Endometrial microvascular endothelial cells (primary cell): Measurements from ENCODE around the gene ZFR. TPM values are rescaled to one million over a fixed set of nuclear protein-coding genes. Genes with fewer than 3 reads are reported as not detected.

Source experiments
- in situ Hi-C: cut with HindIII; loops from 2 replicates; pipeline ENCODE4 v1.10.0; 2017; ENCODE audit warnings: low sequenced_read_pairs, low pct_unique_long_range_greater_than_20kb; ENCODE audit errors: inconsistent ontology term
- total RNA-seq: library from RNA; depleted of rRNA; stranded (reverse); fragments of >200 nt; gene quantifications from one replicate; pipeline ENCODE4 v1.2.3, GENCODE V29; 2015; ENCODE audit errors: inconsistent ontology term

Gene ZFR
- 50.4 TPM for total RNA-seq

DNA sequence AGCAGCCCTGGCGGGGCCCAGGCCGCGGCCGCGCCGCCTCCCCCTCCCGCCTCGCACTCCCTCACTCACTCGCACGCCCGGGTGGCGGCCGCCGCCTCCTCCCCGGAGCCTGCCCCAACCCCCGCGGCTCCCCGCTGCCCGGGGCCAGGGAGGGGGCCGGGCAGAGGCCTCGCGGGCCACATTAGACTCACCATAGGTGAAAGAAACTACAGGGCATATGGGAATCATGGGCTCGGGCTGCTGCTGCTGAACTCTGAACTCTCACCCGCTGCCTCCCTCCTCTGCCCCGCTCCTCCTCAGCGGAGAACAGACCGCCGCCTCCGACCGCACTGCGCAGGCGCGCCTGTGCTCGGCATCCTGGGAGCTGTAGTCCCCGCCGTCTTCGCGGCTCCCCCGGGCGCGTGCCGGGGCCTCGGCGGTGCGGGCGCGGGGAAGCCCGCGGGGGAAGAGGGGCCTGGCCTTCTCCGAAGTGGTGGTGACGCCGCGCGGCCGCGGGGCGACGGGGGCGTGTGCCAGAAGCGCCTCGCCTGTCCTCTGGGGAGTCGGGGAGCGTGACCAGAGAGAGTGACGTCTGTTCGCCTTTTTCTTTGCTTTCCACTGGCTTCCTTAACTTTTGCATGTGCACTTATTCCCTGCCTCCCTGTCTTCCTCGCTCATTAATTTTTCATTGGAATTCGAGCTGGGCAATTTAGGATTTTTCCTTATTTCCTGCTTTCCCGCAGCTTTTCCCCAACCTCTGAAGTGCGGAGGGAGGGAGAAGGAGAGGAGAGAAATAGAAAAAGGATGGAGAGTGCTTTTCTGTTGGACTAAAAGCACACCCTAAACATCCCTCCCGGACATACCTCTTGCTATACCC, at the start of gene ZFR:
TSS of gene ZFR (minus strand) at position 310 of the 856 bp plus-strand sequence. CDS start at position 228, 82 bp downstream.
- in situ Hi-C loops = no loop called here

GRCh38 chr5:32490972-32491557, 46.5 kb upstream of the ZFR start:
- in situ Hi-C loops = loop anchor here (10.0 kb wide), 1 partner anchor 114 kb away; no protein-coding TSS in a partner anchor

GRCh38 chr5:32489791-32490562, 45.4 kb upstream of the ZFR start:
- in situ Hi-C loops = loop anchor here (10.0 kb wide), 1 partner anchor 115 kb away; no protein-coding TSS in a partner anchor

DNA sequence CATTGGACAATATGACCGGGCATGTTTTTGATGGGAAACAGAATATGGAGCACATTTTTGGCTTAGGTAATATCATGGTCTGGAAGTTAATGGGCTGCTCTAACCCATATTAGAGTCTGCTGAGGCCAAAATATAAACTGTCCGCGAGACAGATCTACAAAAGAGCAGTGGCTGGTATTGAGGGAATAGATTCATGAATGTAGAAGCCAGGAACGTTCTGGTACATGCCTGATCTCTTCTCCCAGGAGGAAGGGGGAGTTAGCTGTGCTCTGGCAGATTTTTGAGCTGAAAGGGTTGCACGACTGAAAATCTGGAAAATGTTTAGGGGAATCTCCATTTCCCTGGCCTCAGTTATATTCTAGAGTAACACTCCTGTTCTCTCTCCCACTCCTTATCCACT, 42.9 kb upstream of the ZFR start:
- in situ Hi-C loops = no loop called here

- in situ Hi-C loops = no loop called here
These were observed 42.5 kb upstream of the ZFR start for GRCh38 chr5:32487008-32487407.

DNA sequence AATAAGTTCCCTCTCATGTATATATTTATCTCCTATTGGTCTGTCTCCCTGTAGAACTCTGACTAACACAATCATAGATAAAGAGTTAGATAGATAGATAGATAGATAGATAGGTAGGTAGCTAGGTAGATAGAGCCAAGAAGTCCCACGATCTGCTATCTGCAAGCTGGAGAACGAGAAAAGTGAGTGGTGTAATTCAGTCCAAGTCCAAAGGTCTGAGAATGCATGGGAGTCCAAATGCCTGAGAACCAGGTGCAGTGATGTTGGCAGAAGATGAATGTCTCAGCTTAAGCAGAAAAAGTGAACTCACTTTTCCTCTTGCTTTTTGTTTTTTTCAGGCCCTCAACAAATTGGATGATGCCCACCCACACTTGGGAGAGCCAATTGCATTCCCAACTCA, 37.7 kb upstream of the ZFR start:
- in situ Hi-C loops = no loop called here

DNA sequence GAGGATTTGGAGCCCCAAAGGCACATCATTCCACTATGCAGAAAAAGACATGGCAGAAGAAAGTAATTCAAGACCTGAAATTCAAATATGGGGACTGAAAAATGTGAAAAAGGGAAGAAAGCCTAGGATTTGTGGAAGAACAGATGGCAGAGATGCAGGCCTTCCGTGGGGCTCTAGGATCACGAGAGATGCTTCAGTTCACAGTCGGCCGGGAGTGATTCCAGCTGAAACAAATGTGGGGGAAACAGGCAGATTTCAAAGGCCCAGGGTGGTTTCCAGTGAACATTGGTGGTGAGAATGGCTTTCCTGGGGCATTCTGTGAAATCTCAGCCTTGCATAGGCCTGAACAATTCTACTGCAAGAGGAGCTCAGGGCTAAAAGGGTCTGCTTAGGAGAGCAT, 34.6 kb upstream of the ZFR start:
- in situ Hi-C loops = no loop called here

GRCh38 chr5:32476891-32477290, 32.4 kb upstream of the ZFR start:
- in situ Hi-C loops = no loop called here

GRCh38 chr5:32475334-32476097, 31.0 kb upstream of the ZFR start:
- in situ Hi-C loops = no loop called here

DNA sequence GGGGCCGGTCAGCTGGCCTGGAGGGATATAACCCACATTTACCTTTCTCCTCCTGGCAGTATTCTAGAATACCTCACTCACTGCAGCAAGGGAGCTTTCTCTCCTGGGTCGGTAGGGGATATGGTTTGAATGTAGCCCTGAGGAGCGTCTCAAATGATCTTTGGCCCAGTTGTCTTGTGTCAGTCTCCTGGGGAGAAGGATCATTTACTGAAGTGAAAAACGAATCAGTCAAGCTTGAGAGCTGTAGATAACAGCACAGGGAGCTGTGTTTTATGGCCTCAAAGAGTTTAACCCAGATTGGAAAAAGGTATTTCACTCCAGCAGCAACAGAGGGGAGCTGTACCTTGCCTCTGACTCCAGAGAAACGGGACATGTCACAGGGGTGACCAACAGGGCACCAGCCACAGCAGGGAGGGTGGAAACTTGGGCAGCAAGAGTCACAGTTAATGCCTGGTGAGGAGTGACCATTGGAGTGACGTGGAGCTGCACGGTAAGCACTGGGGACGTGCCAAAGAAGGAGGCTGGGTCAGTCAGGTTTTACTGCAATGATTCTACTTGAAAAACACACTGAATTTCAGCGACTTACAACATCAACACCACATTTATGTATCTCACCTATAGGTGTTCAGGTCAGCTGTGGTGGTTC, 29.8 kb upstream of the ZFR start:
- in situ Hi-C loops = no loop called here

- in situ Hi-C loops = no loop called here
These were observed 28.5 kb upstream of the ZFR start for GRCh38 chr5:32473072-32473471.

- in situ Hi-C loops = no loop called here
These were observed 27.2 kb upstream of the ZFR start for GRCh38 chr5:32471784-32472183.

DNA sequence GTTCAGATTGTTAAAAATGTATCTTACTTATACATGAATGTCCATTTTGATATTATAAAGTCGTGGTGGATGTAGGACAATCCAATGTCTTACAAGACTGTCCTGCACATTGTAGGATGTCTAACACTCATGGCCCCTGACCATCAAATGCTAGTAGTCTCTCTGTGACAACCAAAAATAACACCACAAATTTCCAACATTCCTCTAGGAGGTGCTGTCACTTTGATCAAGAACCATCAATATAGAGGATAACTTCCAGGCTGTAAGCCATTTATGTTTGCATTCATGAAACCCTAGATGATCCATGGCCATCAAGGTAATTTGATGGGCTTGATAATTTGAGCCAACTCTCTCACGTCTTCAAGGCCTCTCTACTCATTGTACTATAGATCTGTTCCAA, 20.5 kb upstream of the ZFR start:
- in situ Hi-C loops = no loop called here

DNA sequence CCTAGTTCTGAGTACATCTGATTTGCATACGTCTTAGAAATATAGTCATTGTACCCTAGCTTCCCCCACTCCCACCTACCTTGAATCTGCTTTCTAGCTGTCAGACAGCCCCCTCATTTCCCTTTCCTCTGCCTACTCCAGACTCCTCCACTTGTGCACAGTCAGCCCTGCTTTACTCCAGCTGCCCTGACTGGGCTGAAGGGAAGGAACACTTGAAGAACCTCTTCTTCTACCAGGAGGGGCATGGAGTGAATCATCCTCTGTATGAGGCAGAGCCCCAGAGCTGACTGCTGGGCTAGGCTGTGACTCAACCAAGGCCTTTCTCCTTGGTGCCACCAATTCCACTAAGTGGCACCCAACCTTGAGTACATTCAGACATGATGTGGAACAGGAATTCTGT, 18.1 kb upstream of the ZFR start:
- in situ Hi-C loops = no loop called here

- in situ Hi-C loops = no loop called here
These were observed 17.0 kb upstream of the ZFR start for GRCh38 chr5:32461441-32462120.

GRCh38 chr5:32460702-32461101, 16.2 kb upstream of the ZFR start:
- in situ Hi-C loops = no loop called here

DNA sequence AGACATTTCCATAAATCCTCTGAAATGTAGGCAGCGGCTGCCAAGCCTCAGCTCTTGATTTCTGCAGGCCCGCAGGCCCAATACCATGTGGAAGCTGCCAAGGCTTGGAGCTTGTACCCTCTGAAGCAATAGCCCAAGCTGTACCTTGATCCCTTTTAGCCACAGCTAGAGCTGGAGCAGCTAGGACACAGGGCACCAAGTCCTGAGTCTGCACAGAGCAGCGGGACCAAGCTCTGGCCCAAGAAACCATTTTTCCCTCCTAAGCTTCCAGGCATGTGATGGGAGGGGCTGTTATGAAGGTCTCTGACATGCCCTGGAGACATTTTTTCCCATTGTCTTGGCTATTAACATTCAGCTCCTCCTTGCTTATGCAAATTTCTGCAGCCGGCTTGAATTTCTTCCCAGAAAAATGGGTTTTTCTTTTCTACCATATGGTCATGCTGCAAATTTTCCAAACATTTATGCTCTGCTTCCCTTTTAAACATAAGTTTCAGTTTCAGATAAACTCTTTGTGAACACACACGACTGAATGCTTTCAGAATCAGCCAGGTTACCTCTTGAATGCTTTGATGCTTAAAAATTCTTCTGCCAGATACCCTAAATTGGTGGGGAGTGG, 14.4 kb upstream of the ZFR start:
- in situ Hi-C loops = no loop called here

DNA sequence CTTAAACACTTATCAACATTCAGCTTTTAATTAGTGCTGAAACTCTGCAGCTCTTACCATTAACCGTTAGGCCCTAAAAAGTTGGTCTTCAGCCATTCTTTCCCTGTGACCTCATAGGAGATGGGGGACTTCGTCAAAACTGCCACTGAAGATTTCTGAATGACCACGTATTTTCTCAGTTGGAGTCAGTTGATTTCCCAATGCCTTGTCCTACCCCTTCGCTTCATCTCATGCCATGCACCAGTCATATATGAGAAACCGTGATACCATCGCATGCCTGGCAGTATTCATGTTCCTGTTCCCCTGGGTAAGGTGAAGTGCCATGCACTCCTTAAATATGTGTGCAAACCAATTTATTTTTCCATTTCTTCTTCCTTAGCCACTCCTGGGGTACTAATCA, 10.8 kb upstream of the ZFR start:
- in situ Hi-C loops = no loop called here
